SJCRH30 (cell line): ENCODE measurements around the gene ABLIM3. TPM values are rescaled to one million over a fixed set of nuclear protein-coding genes. Genes with fewer than 3 reads are reported as not detected.

Source experiments
- DNase-seq, 2 experiments: peaks; one replicate each; pipeline ENCODE4 v3.0.0-alpha.2; 2015 to 2020
- H3K27ac ChIP-seq: fragments of 250-450 bp; sonication (Bioruptor Pico); 2 replicates; pipeline ENCODE4 v1.5.1; 2020; ENCODE audit warnings: mild to moderate bottlenecking, moderate library complexity
- H3K27me3 ChIP-seq: fragments of 250-450 bp; sonication (Bioruptor Pico); 2 replicates; pipeline ENCODE4 v1.5.1; 2020; ENCODE audit warnings: mild to moderate bottlenecking, moderate library complexity
- H3K36me3 ChIP-seq: fragments of 250-450 bp; sonication (Bioruptor Pico); 2 replicates; pipeline ENCODE4 v1.5.1; 2020; ENCODE audit warnings: mild to moderate bottlenecking, moderate library complexity
- H3K4me1 ChIP-seq: fragments of 250-450 bp; sonication (Bioruptor Pico); 2 replicates; pipeline ENCODE4 v1.5.1; 2020; ENCODE audit warnings: mild to moderate bottlenecking, moderate library complexity
- H3K4me3 ChIP-seq: fragments of 250-450 bp; sonication (Bioruptor Pico); 2 replicates; pipeline ENCODE4 v1.5.1; 2020; ENCODE audit warnings: mild to moderate bottlenecking, moderate library complexity
- H3K9me3 ChIP-seq: fragments of 250-450 bp; sonication (Bioruptor Pico); replicated peaks from 2 replicates; pipeline ENCODE4 v1.5.1; 2020; ENCODE audit warnings: mild to moderate bottlenecking, moderate library complexity
- total RNA-seq: library from RNA; depleted of rRNA; stranded (reverse); fragments of >200 nt; shearing (Covaris generic); gene quantifications from 2 replicates; pipeline ENCODE4 v1.2.3, GENCODE V29; 2014

Gene ABLIM3
- total RNA-seq, 1 experiment from 2014 or later, result 0.10 TPM

DNA sequence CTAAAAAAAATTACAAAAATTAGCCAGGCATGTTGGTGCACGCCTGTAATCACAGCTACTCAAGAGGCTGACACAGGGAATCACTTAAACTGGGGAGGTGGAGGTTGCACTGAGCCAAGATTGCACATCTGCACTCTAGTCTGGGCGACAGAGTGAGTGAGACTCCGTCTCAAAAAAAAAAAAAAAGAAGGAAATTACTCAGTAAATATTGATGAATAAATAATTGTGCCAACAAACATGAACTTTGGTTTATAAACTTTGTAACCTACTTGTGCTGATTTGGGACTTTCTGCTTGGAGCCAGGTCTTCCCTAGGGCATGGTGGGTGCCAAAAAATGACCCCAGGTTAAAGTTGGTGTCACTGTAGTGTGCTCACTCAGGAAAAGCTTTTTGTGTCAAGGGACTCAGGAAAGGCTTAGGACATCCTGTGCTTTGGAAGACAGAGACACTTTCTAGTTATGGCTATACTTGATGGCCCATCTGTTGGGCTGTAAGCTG lies 19.0 kb downstream of the ABLIM3 start:
- Histone ChIP-seq H3K36me3 (no peaks in the 10 kb centered on the region), H3K27ac (no peak overlapping the region), H3K27me3 (0 out of 2 replicates have a peak, but pooled peaks cover 3% of the 10 kb centered on the region), H3K9me3 (no peaks in the 10 kb centered on the region), H3K4me3 (no peak overlapping the region), H3K4me1 (no peaks in the 10 kb centered on the region)
- DNase-seq, result no peak

- Histone ChIP-seq H3K36me3 (no peaks in the 10 kb centered on the region), H3K4me3 (no peak overlapping the region), H3K27ac (no peak overlapping the region), H3K4me1 (no peaks in the 10 kb centered on the region), H3K9me3 (no peaks in the 10 kb centered on the region), H3K27me3 (0 out of 2 replicates have a peak, but pooled peaks cover 3% of the 10 kb centered on the region)
- DNase-seq, result no peak
Measured at GRCh38 chr5:149161026-149161687, 19.9 kb downstream of the ABLIM3 start.

- Histone ChIP-seq H3K36me3 (no peaks in the 10 kb centered on the region), H3K27me3 (no peaks in the 10 kb centered on the region), H3K9me3 (no peaks in the 10 kb centered on the region), H3K27ac (no peak overlapping the region), H3K4me1 (no peaks in the 10 kb centered on the region), H3K4me3 (no peak overlapping the region)
- DNase-seq, result no peak
Measured at GRCh38 chr5:149161850-149162249, 20.6 kb downstream of the ABLIM3 start.

GRCh38 chr5:149162401-149163084 lies 21.2 kb downstream of the ABLIM3 start:
- no peaks in the 10 kb centered on the region for H3K4me1 ChIP-seq
- H3K4me3 ChIP-seq, result no peak overlapping the region
- H3K36me3 ChIP-seq, result no peaks in the 10 kb centered on the region
- no peaks in the 10 kb centered on the region for H3K9me3 ChIP-seq
- no peaks in the 10 kb centered on the region for H3K27me3 ChIP-seq
- H3K27ac ChIP-seq, result no peak overlapping the region
- no peak for DNase-seq

DNA sequence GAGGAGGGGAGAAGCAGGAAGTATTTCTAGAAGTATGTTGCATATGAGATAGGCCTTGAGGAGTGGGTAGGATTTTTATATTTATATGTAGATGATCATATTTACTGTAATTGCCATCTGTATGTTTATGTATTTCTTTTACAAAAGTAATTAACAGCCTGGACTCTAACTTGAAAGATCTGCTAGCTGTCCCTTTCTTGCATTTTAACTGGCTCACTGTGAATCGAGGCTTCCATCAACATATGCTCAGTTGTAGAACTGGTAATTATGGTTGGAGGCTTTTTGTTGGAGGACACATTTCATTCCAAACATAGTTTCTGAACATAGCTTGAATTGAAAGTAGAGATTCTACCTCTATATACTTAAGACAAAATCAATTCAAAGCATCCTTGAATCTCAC lies 23.4 kb downstream of the ABLIM3 start:
- Histone ChIP-seq H3K27me3 (no peaks in the 10 kb centered on the region), H3K9me3 (no peaks in the 10 kb centered on the region), H3K4me1 (no peaks in the 10 kb centered on the region), H3K4me3 (no peak overlapping the region), H3K36me3 (no peaks in the 10 kb centered on the region), H3K27ac (no peak overlapping the region)
- no peak for DNase-seq

- no peaks in the 10 kb centered on the region for H3K27me3 ChIP-seq
- DNase-seq, result no peak
- no peaks in the 10 kb centered on the region for H3K9me3 ChIP-seq
- no peak overlapping the region for H3K4me3 ChIP-seq
- H3K27ac ChIP-seq, result no peak overlapping the region
- H3K4me1 ChIP-seq, result no peaks in the 10 kb centered on the region
- H3K36me3 ChIP-seq, result no peaks in the 10 kb centered on the region
Measured at GRCh38 chr5:149166128-149166527, 24.8 kb downstream of the ABLIM3 start.

GRCh38 chr5:149166591-149167100 lies 25.4 kb downstream of the ABLIM3 start:
- Histone ChIP-seq H3K27ac (no peak overlapping the region), H3K4me1 (no peaks in the 10 kb centered on the region)

DNA sequence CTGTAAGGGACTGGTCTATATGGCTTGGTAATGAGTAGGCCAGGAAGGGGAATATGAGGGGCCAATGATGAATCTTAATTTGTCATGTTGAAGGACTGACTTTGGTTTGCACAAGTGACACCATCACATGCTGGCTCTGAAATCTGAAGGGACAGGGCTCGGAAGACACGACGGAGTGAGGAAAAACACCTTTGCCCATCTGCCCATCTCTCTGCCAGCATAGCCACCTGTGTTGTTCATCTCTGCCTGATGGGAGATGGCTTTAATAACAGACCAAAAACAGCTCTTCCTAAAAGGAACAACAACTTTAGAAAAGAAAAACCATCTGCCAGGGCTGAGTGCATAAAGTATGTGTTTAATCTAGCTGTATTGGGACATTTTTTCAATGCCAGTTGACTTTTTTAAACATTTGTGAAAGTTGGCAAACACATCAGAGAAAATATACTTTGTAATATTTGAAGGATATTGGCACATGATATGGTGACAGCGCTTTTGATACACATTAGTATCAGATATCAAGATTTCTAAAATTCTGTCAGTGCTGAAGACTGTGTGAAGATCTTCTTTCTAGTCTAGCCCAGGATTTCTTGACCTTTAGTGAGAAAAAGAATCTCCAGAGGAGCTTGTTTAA lies 27.1 kb downstream of the ABLIM3 start:
- Histone ChIP-seq H3K4me3 (no peak overlapping the region), H3K27me3 (no peaks in the 10 kb centered on the region), H3K36me3 (no peaks in the 10 kb centered on the region), H3K9me3 (no peaks in the 10 kb centered on the region), H3K4me1 (no peaks in the 10 kb centered on the region), H3K27ac (no peak overlapping the region)
- DNase-seq, result no peak

More at GRCh38 chr5:149166591-149167100, 25.4 kb downstream of the ABLIM3 start:
- no peaks in the 10 kb centered on the region for H3K36me3 ChIP-seq
- DNase-seq, result no peak
- H3K4me3 ChIP-seq, result no peak overlapping the region
- H3K9me3 ChIP-seq, result no peaks in the 10 kb centered on the region
- H3K27me3 ChIP-seq, result no peaks in the 10 kb centered on the region

DNA sequence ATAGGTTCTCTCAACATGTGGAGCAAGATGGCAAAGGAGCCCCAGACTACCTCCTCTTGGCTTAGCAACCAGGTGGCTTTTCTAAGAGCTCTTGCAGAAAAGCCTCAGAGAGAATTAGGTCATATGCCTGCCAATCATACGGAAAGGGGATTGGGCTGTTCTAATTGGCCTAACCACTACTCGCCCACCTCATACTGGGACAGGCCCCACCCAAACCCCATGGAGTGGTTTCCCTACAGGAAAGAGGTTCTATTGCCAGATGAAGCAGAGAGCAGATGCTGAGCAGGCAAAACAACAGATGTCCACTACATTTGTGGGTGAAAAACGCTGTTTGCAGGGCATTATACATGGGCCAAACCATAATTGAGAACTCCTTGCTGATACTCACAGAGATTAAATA lies 29.0 kb downstream of the ABLIM3 start:
- DNase-seq, result no peak

GRCh38 chr5:149172261-149172660 lies 31.0 kb downstream of the ABLIM3 start:
- Histone ChIP-seq H3K9me3 (no peaks in the 10 kb centered on the region), H3K27me3 (no peaks in the 10 kb centered on the region), H3K4me1 (no peaks in the 10 kb centered on the region), H3K4me3 (no peak overlapping the region), H3K36me3 (no peaks in the 10 kb centered on the region), H3K27ac (no peak overlapping the region)
- no peak for DNase-seq

More for the DNA sequence above, 29.0 kb downstream of the ABLIM3 start:
- H3K36me3 ChIP-seq, result no peaks in the 10 kb centered on the region
- no peak overlapping the region for H3K27ac ChIP-seq
- H3K27me3 ChIP-seq, result no peaks in the 10 kb centered on the region
- H3K9me3 ChIP-seq, result no peaks in the 10 kb centered on the region
- H3K4me1 ChIP-seq, result no peaks in the 10 kb centered on the region
- no peak overlapping the region for H3K4me3 ChIP-seq

DNA sequence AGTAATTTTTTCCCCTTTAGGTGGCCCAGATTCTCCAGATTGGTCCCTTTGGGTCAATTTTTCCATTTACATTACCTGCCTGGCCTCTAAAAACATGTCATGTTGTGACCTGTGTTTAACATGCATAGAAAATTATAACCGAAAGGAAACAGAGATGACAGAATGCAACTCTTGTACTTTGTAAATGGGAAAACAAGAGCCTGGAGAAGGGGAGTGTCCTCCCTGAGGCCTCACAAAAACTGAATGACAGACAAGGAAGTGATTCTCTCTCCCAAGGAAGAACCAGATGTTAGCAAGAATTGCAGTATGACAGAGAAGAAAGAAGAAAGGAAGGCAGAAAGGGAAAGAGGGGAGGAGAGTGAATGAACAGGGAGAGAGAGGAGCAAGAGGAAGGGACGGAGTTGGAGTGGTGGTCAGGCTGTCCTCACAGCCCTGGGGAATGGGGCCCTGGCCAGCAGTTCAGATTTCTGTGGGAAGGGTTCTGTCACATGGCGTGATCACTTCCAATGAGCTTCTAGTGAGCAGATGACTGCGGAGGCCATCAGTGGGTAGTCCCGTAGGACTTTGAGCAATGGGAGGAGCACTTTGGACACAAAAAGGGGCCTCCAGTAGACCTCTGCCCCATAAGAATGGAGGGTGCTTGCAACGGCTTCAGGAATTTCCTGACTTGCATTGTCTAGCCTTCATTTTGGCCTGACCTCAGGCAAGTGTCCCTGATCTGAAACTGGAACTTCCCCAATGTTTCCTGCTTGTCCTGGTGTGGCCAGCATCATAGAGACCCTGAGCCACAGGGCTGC lies 31.6 kb downstream of the ABLIM3 start:
- DNase-seq, result no peak
- H3K36me3 ChIP-seq, result no peaks in the 10 kb centered on the region
- no peak overlapping the region for H3K27ac ChIP-seq
- H3K9me3 ChIP-seq, result no peaks in the 10 kb centered on the region
- H3K4me1 ChIP-seq, result no peaks in the 10 kb centered on the region
- no peaks in the 10 kb centered on the region for H3K27me3 ChIP-seq
- H3K4me3 ChIP-seq, result no peak overlapping the region

DNA sequence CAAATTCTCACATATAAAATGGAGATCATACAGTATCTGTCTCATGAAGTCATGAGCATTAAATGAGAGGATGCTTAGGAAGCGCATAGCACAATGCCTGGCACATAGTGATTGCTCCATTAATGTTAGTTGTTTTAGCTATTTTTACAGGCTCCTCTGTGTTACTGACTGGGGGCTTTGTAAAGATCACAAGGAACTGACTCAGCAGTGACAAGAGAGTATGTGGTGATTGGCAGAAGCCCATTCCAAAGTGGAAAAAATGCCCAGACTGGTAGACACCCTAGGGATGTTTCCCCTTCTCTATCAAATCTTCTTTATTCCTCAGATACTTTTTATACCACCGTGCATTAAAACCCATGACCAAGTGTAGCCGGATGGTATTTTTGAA lies 33.5 kb downstream of the ABLIM3 start:
- no peaks in the 10 kb centered on the region for H3K9me3 ChIP-seq
- no peaks in the 10 kb centered on the region for H3K36me3 ChIP-seq
- H3K27ac ChIP-seq, result no peak overlapping the region
- DNase-seq, result no peak
- H3K27me3 ChIP-seq, result no peaks in the 10 kb centered on the region
- no peaks in the 10 kb centered on the region for H3K4me1 ChIP-seq
- H3K4me3 ChIP-seq, result no peak overlapping the region

DNA sequence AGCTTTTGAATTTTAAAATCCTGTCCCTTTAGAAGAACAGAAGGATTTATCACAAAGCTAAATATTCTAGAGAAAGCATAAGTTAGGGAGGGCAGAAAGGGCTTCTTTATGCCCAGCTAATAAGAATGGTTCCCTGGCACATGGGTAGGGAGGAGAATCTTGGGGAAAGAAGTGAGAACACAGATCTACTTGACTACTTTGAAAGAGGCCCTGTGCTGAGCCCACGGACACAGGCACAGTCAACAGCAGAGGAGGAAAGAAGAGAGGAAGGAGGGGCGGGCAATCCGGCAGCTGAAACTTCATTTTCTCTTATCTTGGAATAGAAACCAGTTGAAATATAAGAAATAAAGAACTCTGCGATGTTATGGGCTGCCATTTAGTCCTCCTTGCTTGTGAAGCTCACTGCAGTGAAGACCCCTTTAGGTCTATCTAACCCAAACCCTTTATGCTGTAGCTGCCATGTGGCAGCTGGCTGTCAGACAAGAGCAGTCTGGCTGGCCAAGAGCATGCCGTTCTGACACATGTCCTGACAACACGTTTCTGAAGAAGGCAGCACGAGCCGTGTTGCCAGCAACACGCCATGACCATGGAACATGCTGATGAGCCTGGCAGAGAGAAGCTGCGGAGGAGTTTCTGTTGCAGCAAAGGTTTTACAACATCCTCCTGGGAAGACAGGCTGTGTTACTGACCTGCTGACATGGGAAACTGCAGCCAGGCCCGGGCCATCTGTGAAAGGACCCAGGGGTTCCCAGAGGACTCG lies 34.2 kb downstream of the ABLIM3 start:
- Histone ChIP-seq H3K27ac (no peak overlapping the region), H3K36me3 (no peaks in the 10 kb centered on the region), H3K27me3 (no peaks in the 10 kb centered on the region), H3K4me3 (no peak overlapping the region), H3K9me3 (no peaks in the 10 kb centered on the region), H3K4me1 (no peaks in the 10 kb centered on the region)
- DNase-seq, result no peak

- H3K27ac ChIP-seq, result no peak overlapping the region
- no peaks in the 10 kb centered on the region for H3K36me3 ChIP-seq
- DNase-seq, result no peak
Measured at GRCh38 chr5:149177339-149177843, 36.1 kb downstream of the ABLIM3 start.

More at GRCh38 chr5:149177339-149177843, 36.1 kb downstream of the ABLIM3 start:
- no peak overlapping the region for H3K4me3 ChIP-seq
- H3K27me3 ChIP-seq, result no peaks in the 10 kb centered on the region
- H3K4me1 ChIP-seq, result no peaks in the 10 kb centered on the region
- no peaks in the 10 kb centered on the region for H3K9me3 ChIP-seq
